Measurements from ENCODE around the gene NARS2.
"Not testable (repeated sequence)": the region's sequence is repeated elsewhere in the genome, so short reads cannot be mapped to it uniquely, and the experiment has no call there.

Gene NARS2

DNA sequence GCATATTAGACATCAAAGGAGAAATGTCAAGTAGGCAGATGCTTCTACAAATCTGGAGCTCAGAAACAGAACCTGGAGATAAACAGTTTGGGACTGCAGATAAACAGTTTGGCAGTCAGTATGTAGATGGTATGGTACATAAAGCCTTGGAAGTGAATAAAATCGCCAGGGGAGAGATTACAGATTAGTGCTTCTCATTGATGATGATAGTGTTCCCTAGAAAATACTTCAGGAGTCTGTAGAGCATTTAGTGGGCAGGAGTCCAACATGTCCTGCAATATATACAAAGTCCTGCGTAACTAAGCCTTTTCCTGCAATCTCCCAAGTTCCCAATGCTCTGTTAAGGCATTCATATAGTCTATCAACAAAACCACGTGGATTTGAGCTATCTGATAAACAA, 35.2 kb downstream of the NARS2 start:
- no peak for DNase-seq

DNA sequence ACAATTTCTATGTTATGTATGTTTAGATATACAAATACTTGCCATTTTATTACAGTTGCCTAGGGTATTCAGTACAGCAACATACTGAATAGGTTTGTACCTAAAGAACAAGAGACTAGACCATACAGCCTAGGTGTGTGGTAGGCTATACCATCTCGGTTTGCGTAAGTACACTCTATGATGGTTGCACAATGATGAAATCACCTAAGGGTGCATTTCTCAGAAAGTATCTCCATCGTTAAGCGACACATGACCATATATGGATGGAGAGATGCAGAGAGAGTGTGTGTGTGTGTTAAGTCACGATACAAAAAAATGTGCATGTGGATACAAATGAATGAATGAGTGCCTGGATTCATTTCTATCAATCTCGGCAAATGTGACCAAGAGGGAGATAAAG, 37.7 kb downstream of the NARS2 start:
- no peak for DNase-seq

DNA sequence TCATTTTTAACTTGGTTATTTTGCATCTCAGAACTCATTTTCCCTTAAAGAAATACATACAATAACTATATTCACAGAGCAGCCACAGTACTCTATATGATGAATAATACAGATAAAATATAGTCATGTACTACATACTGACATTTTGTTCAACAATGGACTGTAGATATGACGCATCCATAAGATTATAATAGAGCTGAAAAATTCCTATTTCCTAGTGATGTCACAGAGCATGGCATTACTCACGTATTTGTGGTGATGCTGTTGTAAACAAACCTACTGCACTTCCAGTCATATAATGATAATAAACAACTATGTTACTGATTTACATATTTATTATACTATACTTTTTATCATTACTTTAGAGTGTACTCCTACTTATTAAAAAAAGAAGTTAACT, 38.7 kb downstream of the NARS2 start:
- DNase-seq = no peak

DNA sequence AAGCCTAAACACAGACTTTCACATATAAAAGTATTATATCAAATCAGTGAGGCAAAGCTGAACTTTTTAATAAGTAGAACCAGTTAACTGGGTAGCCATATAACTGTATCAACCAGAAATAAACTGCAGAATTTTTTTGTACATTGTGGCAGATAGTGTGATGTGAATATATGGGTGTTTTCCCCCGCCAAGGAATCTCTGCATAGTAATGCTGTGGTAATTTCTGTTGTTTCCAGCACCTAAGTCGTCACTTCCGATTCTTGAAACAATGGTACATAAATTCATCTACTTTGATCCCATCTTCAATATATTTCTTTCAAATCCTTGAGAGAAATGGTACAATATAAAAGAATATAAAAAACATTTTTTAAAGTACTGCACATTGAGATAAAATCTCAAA, 39.6 kb downstream of the NARS2 start:
- DNase-seq = no peak

DNA sequence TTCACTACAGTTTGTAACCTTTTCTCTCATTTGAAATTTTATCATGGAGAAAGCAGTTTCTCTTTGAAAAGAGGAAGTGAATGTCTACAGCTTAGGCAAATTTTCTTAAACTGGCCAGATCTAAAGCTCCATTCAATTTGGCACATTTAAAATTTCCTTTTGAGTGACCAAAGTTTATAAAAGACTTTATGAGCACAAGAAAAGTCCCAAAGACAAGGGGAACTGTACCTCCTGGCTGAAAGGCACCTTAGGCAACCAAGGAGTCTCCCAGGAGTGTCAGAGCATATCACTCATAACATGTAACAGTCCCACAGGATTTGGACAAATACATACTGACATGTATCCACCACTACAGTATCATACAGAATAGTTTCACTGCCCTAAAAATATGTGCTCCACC, 41.3 kb downstream of the NARS2 start:
- DNase-seq = no peak

DNA sequence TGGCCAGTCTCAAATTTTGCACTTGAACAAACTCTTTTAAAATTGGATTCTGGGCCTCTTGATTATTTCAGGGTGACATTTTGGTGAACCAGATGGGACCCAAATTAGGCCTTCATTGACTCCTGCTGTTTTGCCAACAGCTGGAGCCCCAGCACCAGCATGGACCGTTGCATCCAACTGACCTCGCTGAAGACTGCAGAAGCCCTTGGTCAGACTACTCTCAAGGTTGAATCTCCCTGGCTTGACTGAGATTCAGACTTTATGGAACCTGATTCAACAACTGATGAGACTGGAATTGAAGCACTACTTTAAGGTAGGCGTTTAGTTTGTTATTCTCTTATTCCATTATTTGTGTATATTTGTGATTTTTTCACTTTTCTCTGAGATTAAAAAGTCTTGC, 41.7 kb downstream of the NARS2 start:
- no peak for DNase-seq

DNA sequence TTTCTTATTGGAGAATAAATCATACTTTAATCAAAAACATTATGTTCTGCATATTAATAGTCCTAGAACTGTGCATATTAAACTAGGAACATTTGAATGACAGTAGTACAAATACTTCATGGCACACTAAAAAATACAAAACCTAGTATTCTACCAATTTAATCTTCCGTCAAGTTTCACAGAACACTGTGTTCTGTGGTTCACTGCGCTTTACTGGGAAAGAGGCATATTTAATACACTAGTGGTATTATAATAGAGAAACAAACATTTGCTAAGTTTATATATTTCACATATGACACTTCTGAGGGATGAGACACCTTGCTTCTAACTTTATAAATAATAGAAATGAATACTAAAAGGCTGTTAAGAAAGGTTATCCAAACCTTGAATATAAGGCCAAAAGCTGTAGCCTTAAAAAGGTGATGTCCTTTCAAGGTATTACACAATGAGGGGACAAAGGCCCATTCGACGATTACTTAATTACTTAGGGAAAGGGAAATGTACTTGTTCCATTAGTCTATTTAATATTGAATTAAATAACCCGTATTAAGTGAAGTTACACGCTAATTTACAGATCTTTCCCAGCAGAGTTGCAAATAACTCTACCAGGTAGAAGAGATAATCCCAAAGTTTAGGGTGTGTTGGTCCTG, 48.0 kb downstream of the NARS2 start:
- DNase-seq = no peak

DNA sequence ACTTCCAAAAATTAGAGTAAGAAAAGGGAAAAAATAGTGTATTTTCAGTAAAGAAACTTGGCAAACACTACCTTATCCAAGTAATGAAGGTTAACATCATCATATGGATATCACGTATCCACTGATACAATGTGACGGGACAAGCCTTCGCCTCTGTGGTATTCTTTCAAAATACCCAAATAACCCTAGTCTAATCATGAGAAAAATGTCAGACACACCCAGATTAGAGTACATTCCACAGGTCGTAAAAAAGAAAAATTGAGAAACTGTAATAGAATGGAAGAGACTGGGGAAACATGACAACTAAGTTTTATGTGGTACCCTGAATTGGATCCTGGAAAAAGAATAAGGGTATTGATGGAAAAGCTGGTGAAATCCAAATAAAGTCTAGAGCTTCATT, 48.9 kb downstream of the NARS2 start:
- DNase-seq = no peak

DNA sequence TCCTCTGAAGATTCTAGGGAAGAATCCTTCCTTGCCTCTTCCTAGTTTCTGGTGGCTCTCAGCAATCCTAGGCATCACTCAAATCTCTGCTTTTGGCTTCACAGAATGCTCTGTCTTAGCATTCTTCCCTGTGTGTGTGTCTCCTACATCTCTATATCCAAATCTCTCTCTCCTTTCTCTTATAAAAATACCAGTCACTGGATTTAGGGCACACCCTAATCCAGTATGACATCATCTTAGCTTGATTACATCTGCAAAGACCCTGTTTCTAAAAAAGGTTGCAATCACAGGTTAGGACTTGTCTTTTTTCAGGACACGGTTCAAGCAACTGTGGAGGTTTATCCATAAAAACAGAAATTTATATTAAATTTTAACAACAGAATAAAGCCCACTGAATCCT, 54.4 kb downstream of the NARS2 start:
- DNase-seq = no peak

DNA sequence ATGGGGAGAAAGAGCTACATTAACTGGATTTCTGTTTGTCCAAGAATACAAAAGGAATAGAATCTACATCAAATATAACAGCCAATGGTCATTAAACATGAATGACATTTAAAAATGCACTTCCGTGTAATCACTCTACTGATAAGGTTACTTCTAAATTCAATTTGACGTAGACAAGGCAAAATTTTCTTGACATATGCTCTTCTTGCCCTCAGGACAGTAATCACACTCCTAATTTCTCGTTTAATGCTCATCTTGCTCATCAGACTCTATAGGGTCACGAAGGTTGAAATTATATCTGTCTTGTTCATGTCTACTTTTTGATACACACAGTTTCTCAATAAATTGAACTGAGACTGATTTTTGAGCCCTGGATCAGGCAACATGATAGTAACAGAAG, 58.4 kb downstream of the NARS2 start:
- DNase-seq = no peak

DNA sequence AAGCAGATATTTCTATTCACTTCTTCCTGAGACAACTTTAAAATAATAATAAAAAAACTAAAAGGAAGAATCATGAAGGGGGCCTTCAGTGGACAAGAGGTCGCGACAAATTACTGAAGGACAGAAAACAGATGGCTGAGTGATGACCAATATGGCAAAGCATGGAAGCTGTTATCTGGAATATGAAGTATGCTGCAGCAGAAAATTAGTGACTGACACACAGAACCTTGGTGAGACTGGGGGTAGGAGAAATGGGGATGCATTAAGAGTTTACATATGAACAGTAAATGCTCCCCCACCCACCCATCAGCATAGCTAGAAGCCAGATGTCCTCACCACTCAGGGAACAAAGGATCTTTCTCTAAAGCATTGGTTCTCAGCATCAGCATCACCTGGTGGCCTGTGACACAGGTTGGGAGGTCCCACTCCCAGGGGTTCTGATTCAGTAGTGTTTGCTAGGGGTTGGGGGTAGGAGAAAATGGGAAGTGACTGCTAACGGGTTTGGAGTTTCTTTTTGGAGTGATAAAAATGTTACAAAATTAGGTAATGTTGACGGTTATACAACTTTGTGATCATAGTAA, 59.7 kb downstream of the NARS2 start:
- no peak for DNase-seq

DNA sequence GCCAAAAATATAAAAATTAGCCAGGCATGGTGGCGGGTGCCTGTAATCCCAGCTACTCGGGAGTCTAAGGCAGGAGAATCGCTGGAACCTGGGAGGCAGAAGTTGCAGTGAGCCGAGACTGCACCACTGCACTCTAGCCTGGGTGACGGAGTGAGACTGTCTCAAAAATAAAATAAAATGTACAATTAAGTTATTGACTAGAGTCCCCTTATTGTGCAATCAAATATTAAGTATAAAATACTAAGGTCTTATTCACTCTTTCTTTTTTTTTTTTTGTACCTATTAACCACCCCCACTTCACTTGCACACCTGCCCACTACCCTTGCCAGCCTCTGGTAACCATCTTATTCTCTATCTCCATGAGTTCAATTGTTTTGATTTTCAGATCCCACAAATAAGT, 61.6 kb downstream of the NARS2 start:
- not testable (repeated sequence) for DNase-seq

DNA sequence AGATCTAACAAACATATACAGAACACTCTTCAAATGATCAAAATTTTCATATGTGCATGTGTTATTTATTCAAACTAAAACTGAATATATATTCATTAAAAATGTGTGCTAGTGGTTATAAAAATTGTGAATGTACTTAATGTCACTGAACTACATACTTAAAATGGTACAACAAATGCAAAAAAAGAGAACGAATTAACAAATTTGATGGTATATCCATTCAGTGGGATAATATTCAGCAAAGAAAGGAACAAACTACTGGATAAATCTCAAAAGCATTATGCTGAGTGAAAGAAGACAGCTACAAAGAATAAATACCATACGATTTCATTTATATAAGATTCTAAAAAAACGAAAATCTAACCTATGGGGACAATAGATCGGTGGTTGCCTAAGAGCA, 64.1 kb downstream of the NARS2 start:
- DNase-seq = no peak

DNA sequence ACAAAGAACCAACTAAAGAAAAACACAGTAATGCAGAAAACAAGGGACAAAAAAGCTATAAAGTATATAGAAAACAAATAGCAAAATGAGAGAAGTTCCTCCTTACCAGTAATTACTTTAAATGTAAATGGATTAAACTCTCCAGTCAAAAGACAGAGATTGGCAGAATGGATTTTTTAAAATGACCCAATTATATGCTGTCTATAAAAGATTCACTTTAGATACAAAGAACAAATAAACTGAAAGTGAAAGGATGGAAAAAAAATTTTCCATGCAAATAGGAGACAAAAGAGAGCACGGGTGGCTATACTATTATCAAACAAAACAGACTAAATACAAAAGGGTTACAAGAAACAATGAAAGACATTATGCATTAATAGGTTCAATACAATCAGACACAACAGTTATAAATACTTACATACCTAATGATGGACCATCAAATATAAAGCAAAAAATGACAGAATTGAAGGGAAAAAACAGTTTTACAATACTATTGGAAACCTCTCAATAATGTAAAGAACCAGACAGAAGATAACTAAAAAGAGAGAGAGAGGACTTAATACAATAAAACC, 64.6 kb downstream of the NARS2 start:
- no peak for DNase-seq

DNA sequence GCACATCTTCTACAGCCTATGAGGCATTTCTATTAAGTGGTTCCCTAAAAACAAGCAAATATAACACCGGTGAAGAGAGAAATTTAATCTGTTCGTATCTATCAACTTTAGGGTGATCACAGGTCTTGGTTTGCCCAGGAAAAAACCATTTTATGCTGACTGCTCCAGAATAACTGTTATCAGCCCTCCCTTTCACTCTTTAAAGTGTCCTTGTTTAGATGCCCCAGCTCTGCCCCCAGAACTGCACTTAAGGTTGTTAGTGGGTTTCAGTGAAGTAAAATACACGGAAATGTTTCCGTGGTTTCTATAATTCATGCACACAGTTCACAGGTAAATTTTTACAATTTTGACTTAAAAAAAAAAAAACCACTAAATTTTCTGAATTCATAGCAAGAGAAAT, 70.0 kb downstream of the NARS2 start:
- no peak for DNase-seq

DNA sequence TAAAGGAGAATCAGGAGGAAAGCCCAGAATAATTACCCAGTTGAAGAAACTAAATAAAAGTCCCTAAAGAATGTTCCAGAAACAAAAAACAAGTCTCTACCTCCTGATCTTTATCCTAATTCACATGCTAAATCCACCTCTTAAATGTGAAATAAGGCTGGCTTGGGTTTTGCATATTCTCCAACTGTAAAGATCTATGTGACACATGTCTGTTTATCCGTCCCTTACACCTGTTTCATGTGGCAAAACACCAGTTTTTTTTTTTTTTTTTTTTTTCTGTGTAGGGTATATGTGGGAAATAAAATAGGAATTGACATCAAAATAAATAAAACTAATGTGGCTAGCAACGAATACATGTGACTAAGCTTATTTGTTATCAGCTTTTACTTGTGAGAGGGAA, 70.5 kb downstream of the NARS2 start:
- no peak for DNase-seq

DNA sequence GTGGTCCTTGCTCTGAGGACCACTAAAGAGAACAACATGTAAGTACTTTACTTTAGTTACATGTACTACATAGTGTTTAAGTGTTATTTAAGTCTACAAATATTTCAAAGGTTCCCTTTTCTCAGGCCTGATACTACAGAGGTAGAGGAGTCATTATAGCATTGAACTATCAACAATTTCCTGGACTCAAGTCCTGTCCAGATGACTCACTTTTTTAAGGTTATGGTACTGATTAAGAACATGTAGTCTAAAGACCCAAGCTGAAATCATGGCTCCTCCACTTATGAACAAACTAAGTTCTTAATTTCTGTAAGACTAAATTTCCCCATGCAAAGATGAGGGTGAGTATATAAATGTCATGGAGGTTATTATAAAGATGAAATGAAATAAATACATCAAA, 74.7 kb downstream of the NARS2 start:
- no peak for DNase-seq

DNA sequence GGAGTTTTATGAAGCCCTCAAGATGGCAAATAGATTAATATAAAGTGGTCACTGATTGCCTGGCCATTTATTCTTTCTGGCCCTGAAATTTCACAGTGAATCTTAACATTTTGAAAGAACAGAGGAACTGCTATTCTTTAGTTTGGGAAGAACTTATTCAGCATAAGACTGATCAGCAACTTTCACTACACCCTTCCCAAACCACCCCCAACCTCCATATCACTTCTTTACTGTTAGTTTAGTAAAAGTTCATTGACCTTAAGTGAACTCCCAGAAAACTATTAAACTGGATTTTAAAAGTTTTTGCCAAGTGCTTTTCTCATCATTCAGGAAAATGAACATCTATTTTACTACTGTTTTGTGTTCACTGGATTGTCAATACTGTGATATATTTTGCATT, 77.4 kb downstream of the NARS2 start:
- no peak for DNase-seq

DNA sequence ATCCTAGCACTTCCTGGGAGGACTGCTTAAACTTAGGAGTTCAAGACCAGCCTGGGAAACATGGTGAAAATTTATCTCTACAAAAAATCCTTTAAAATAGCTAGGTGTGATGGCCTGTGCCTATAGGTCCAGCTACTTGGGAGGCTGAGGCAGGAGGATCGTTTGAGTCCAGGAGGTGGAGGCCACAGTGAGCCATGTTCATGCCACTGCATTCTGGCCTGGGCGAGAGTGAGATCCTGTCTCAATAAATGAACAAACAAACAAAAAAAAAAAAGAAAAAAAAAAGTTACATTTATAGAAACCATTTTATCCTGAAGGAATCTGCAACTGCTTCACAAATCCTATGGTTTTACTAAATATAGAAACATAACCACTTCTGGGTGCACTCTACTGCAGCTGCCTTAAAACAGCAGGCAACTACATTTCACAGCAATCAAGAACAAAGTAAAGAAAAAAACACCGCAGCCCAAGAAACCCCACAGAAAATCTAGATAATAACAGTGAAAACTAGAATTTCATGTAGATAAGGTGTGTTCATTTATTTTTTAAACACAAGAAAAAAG, 81.2 kb downstream of the NARS2 start:
- no peak for DNase-seq

DNA sequence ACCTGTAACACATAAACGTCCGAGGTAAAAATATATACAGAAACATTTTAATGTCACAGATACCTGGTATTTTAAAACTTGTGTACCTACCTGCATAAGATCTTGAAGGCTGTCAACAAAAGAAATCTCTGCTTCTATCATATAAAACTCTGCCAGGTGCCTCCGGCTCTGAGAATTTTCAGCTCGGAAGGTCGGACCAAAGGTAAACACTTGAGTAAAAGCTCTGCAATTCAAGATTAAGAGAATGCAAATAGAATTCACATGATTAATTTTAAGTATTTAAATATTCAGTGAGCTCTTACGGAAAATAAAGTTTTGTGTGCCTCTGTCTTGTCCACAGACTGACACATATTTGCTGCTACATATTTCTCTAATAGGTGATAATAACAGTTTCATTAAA, 81.7 kb downstream of the NARS2 start:
- no peak for DNase-seq

DNA sequence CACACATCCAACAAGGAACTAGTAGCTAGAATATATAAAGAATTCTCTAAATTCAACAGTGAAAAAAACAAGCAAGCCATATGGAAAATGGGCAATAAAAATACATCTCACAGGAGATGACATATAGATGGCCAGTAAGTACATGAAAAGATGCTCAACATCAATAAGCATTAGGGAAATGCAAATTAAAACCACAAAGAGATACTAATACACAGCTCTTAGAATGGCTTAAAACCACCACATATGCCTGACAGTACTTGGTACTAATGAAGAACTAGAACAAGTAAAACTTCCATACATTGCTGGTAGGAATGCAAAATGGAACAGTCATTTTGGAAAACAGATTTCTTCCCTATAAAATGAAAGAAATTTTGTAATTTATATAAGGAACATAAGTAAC, 85.5 kb downstream of the NARS2 start:
- no peak for DNase-seq

DNA sequence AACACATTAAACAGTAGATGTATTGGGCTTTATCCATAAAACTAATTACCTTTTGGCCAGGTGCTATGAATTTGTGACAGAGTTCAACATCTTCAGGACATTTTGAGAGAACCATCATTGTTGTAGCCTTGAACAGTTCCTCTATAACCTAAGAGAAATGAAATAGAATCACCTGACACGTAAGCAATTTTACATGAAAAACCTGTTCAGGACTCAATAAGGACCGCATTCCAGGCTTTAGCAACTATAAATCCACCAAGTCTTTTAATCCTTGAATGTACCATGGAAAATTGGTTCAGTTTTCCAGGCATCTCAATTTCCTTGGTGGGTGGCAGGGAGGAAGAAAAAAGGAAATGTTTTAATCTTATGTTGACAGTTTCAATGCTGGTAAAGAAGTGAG, 96.1 kb downstream of the NARS2 start:
- no peak for DNase-seq

DNA sequence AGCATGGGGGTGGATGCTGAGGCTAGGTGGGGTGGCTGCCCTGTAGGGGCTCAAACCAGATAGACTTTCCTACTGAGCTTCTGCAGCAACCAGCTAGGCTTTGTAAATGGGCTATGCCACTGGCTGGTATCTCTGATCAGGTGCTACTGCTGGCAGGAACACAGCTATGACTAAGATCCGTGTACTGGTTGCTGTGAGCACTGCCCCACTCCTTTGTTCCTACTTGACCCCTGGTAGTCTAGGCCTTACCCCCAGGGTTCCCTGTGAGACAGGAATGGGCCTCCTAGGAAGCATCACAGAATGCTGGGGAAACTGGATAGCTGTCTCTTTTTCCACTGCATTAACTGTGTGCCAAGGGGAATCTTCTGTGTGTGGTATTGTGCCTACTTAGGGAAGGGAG, 98.6 kb downstream of the NARS2 start:
- no peak for DNase-seq

DNA sequence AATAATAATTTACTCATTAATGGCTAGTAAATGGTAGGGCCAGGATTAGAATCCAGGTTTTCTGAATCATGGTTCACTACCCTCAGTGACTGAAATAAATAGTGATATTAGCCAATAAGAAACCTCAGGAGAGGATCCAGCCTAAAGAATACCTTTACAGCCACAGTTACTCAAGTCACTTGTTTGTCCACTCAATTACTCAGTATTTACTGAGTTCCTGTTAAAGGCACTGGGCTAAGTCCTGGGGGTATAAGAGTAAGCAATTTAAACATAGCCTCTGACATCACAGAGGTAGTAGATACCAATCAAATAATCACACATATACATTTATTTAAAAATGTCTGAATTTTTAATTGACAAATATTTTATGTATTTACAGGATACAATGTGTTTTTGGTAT, 100.2 kb downstream of the NARS2 start:
- no peak for DNase-seq

DNA sequence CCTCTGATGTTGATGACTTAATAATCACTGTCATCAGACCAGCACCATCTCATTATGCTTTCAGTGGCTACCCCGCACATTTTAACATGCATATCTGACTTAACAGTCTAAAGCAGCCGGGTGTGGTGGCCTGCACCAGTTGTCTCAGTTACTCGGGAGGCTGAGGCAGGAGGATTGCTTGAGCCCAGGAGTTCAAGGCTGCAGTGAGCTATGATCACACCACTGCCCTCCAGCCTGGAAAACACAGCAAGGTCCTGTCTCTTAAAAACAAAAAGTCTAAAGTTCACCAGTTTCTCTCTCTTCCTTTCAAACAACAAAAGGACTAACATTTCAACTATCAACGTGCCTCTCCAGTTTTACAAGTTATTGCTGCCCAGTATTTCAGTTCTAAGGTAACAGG, 101.8 kb downstream of the NARS2 start:
- no peak for DNase-seq

Measured in left hindlimb (tissue), 1 donor.